ENCODE results near the gene PGD. TPM values are rescaled to one million over a fixed set of nuclear protein-coding genes. Genes with fewer than 3 reads are reported as not detected.

The PGD gene
- total and polyA plus RNA-seq, 2 of the 13 experiments (the other 11 are each of a cell fraction or from before 2014, with no cell fraction given), result 64.8 to 210 TPM

DNA sequence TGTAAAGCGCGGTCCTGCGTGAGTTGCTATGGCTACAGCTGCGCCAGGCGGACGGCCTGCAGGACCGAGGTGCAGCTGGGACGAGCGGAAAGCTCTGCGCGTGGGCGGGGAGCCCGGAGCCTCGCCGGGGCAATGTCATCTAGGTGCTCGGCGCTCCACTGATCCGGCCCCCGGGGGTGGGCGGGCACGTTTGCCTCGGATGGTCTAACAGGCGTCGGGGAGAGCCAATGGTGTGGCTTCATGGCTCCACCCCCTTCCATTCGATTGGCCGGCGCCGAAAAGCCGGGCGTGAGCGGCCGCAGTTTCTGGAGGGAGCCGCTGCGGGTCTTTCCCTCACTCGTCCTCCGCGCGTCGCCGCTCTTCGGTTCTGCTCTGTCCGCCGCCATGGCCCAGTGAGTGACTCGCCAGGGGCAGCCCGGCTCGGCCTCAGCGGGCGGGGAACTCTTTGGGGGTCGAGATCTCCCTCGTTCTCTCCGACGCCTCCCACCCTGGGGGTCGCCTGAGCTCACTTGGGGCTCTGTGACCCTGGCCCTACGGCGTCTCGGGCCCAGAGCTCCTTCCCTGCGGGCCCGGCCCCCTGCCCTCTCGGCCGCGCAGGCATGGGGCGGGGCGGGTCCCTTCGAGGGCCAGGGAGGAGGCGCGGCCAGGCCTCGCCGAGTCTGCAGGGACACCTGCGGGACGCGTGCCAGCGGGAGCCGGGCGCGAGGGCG lies at the start of gene PGD (continued):
- TF ChIP-seq, protein P1, sequence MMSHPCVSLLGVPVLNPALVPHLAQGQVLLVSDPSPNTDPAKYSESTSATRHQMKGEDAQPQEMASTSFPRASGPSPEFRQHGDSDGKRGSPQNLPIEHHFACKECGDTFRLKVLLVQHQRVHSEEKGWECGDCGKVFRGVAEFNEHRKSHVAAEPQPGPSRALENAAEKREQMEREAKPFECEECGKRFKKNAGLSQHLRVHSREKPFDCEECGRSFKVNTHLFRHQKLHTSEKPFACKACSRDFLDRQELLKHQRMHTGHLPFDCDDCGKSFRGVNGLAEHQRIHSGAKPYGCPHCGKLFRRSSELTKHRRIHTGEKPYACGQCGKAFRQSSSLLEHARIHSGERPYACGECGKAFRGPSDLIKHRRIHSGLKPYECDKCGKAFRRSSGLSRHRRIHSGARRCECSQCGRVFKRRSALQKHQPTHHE (CRISPR knock-in tag; IDR thresholded peaks at IDR 0.05; ENCODE audit: borderline replicate concordance), result 0 out of 2 replicates have a peak, but pooled peaks have one; percentile 80
- TF ChIP-seq ZNF780A (CRISPR knock-in tag; IDR thresholded peaks at IDR 0.05) (no peak), TRIM24 (CRISPR knock-in tag; IDR thresholded peaks at IDR 0.05) (no peak), TEAD3 (CRISPR knock-in tag; optimal IDR thresholded peaks at IDR 0.05; ENCODE audit: borderline replicate concordance) (peak; percentile 53), ZNF446 (CRISPR knock-in tag; IDR thresholded peaks at IDR 0.05) (peak; percentile 91), ZFYVE20 (CRISPR knock-in tag; IDR thresholded peaks at IDR 0.05; ENCODE audit: borderline replicate concordance, low read depth) (peak; percentile 81; the same call in 1 of the 2 replicates), TOPORS (CRISPR knock-in tag; IDR thresholded peaks at IDR 0.05) (no peak; the same call in 1 of the 2 replicates), HMG20A (CRISPR knock-in tag; IDR thresholded peaks at IDR 0.05; ENCODE audit: borderline replicate concordance) (no peak), SP2 (CRISPR knock-in tag; IDR thresholded peaks at IDR 0.05) (peak; percentile 99), MTF2 (CRISPR knock-in tag; IDR thresholded peaks at IDR 0.05; ENCODE audit: borderline replicate concordance) (peak; percentile 88; the same call in 1 of the 2 replicates), ZNF136 (CRISPR knock-in tag; IDR thresholded peaks at IDR 0.05; ENCODE audit: low read depth) (0 out of 2 replicates have a peak, but pooled peaks have one; percentile 29), KDM6A (CRISPR knock-in tag; IDR thresholded peaks at IDR 0.05; ENCODE audit: low read depth) (no peak), SIN3B (IDR thresholded peaks at IDR 0.05; ENCODE audit: low read length) (peak; percentile 61)
- TF ChIP-seq, protein P2, sequence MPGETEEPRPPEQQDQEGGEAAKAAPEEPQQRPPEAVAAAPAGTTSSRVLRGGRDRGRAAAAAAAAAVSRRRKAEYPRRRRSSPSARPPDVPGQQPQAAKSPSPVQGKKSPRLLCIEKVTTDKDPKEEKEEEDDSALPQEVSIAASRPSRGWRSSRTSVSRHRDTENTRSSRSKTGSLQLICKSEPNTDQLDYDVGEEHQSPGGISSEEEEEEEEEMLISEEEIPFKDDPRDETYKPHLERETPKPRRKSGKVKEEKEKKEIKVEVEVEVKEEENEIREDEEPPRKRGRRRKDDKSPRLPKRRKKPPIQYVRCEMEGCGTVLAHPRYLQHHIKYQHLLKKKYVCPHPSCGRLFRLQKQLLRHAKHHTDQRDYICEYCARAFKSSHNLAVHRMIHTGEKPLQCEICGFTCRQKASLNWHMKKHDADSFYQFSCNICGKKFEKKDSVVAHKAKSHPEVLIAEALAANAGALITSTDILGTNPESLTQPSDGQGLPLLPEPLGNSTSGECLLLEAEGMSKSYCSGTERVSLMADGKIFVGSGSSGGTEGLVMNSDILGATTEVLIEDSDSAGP (CRISPR knock-in tag; IDR thresholded peaks at IDR 0.05; ENCODE audit: borderline replicate concordance), result peak; percentile 91; the same call in 1 of the 2 replicates
- TF ChIP-seq, protein P3, sequence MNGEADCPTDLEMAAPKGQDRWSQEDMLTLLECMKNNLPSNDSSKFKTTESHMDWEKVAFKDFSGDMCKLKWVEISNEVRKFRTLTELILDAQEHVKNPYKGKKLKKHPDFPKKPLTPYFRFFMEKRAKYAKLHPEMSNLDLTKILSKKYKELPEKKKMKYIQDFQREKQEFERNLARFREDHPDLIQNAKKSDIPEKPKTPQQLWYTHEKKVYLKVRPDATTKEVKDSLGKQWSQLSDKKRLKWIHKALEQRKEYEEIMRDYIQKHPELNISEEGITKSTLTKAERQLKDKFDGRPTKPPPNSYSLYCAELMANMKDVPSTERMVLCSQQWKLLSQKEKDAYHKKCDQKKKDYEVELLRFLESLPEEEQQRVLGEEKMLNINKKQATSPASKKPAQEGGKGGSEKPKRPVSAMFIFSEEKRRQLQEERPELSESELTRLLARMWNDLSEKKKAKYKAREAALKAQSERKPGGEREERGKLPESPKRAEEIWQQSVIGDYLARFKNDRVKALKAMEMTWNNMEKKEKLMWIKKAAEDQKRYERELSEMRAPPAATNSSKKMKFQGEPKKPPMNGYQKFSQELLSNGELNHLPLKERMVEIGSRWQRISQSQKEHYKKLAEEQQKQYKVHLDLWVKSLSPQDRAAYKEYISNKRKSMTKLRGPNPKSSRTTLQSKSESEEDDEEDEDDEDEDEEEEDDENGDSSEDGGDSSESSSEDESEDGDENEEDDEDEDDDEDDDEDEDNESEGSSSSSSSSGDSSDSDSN (CRISPR knock-in tag; IDR thresholded peaks at IDR 0.05), result peak; percentile 93
- TF ChIP-seq, protein P4, sequence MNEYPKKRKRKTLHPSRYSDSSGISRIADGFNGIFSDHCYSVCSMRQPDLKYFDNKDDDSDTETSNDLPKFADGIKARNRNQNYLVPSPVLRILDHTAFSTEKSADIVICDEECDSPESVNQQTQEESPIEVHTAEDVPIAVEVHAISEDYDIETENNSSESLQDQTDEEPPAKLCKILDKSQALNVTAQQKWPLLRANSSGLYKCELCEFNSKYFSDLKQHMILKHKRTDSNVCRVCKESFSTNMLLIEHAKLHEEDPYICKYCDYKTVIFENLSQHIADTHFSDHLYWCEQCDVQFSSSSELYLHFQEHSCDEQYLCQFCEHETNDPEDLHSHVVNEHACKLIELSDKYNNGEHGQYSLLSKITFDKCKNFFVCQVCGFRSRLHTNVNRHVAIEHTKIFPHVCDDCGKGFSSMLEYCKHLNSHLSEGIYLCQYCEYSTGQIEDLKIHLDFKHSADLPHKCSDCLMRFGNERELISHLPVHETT (CRISPR knock-in tag; conservative IDR thresholded peaks at IDR 0.05), result peak; percentile 60; the same call in 1 of the 2 replicates
- TF ChIP-seq, protein P5, sequence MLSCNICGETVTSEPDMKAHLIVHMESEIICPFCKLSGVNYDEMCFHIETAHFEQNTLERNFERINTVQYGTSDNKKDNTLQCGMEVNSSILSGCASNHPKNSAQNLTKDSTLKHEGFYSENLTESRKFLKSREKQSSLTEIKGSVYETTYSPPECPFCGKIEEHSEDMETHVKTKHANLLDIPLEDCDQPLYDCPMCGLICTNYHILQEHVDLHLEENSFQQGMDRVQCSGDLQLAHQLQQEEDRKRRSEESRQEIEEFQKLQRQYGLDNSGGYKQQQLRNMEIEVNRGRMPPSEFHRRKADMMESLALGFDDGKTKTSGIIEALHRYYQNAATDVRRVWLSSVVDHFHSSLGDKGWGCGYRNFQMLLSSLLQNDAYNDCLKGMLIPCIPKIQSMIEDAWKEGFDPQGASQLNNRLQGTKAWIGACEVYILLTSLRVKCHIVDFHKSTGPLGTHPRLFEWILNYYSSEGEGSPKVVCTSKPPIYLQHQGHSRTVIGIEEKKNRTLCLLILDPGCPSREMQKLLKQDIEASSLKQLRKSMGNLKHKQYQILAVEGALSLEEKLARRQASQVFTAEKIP (CRISPR knock-in tag; IDR thresholded peaks at IDR 0.05; ENCODE audit: borderline replicate concordance), result no peak
- TF ChIP-seq, protein P6, sequence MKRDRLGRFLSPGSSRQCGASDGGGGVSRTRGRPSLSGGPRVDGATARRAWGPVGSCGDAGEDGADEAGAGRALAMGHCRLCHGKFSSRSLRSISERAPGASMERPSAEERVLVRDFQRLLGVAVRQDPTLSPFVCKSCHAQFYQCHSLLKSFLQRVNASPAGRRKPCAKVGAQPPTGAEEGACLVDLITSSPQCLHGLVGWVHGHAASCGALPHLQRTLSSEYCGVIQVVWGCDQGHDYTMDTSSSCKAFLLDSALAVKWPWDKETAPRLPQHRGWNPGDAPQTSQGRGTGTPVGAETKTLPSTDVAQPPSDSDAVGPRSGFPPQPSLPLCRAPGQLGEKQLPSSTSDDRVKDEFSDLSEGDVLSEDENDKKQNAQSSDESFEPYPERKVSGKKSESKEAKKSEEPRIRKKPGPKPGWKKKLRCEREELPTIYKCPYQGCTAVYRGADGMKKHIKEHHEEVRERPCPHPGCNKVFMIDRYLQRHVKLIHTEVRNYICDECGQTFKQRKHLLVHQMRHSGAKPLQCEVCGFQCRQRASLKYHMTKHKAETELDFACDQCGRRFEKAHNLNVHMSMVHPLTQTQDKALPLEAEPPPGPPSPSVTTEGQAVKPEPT (CRISPR knock-in tag; IDR thresholded peaks at IDR 0.05; ENCODE audit: low read depth), result peak; percentile 76
